ENCODE results near the gene MAP1A.

The MAP1A gene

DNA sequence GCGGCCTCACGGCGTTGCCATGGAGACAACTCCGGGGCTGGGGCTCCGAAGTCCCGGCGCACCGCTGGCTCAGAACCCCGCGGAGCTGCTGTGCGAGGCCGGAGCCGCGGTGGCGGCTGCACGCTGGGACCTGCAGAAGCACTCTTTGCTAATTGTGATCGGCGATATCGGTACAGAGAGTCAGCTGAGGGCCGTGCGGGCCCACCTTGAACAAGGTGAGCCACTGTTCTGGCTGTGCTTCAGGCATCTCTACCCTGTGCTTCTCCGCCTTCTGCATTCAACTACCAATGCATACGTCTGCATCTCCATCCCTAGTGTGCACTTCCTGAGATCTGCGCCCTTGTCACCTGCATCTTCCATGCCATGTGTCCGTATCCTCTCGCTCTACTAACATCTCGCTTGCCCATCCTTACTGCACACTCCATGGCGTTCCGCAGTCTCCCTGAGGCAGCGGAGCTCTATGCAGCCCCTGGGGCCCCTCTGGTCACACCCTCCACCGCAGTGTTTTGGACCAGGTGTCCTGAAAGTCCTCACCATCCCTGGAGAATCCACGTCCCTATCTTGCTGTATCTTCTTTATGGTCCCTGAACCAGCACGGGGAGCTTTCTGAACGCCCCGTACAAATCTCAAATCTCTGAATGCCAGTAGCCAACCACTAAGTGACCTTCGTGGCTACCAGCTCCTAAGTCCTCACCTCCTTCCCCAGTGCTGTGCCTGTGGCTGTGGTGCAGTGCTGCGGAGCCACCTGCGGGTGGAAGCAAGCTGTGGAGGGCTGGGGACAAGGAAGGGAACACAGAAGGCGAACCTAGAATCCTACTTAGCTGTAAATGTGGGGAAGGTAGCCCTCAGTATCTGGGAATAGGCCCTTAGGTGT is 6.2 kb upstream of the MAP1A start:
- DNase-seq: peak; percentile 21

- no peak for DNase-seq
These were observed 3.9 kb upstream of the MAP1A start for GRCh38 chr15:43513550-43513949.

DNA sequence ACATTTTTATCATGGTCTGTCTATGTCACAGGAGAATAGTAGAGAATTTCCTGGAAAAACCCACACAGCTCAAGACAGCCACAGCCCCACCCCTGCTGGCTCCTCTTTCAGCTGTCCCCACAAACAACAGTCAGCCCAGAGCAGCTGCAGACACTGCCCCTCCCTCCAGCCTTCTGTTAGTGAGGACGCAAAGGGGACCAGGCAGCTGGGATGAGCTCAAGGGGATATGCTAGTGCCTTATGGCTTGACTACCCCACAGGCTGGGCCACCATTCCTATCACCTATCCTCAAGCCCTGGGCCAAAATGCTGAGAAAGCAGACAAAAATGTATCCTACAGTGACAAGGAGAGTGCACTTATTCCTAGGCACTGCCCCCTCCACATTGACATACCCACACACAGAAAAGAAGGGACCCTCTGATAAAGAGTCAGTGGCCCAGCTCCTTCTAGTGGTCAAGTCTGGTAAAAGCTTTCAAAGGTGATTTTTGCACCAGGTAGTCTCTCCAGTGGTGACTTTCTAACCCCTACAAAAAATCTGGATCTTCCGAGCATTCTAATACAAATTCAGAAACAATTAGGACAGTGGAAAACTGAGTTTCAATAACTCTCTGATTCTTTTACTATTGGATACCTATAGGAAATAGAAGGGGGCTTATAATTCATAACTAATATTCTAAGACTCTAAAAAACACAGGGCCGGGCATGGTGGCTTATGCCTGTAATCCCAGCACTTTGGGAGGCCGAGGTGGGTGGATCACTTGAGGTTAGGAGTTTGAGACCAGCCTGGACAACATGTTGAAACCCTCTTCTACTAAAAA is 3.0 kb upstream of the MAP1A start:
- DNase-seq: no peak

- no peak for DNase-seq
These were observed 1.7 kb upstream of the MAP1A start for GRCh38 chr15:43515741-43516140.

DNA sequence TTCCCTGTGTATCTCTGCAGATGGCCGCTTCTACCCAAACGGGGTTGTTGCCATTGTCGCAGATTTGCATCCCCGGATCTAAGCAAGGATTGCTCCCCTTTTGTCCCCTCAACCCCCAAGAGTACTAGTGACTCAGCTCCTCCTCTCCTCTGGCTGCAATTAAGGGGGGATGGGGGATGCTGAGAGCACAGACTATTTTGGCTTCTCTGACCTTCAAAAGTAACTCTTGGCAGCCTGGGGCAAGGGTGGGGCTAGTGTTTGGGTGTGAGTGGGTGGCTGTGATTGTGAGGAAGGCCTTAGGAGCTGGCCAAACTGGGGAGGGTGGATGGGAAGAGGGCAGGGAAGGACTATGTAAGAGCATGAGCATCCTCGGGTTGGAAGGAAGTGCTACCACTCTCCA is 1.2 kb upstream of the MAP1A start:
- no peak for DNase-seq

GRCh38 chr15:43516801-43517353 is 531 bp upstream of the MAP1A start:
- no peak for DNase-seq

DNA sequence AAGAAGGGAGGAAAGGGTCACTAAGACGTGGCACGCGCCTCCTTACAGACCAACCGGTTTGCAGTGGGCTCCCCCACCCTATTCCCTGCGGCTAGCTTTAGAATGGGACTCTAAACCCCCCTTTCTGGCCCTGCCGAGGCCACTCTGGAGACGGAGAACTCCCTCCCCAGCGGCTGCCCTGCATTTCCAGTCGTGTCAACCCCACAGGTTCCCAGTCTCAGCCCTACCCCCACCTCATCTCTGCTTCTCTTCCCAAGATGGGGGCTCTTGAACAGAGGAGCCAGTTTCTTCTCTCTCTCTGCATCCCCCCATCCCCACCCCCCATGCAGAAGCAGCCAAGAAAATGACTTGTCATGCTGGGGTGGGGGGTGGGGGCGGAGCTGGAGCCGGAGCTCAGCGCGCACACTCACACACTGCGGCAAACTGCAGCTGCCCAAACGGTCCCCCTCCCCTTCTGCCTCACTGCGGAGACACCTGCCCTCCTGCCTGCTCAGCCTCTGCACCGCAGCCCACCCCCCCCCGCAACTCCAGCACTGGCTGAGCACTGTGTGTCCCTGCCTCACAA is 871 bp downstream of the MAP1A start:
- peak; percentile 67 for DNase-seq

GRCh38 chr15:43519196-43519595 is 1.8 kb downstream of the MAP1A start:
- DNase-seq: no peak

DNA sequence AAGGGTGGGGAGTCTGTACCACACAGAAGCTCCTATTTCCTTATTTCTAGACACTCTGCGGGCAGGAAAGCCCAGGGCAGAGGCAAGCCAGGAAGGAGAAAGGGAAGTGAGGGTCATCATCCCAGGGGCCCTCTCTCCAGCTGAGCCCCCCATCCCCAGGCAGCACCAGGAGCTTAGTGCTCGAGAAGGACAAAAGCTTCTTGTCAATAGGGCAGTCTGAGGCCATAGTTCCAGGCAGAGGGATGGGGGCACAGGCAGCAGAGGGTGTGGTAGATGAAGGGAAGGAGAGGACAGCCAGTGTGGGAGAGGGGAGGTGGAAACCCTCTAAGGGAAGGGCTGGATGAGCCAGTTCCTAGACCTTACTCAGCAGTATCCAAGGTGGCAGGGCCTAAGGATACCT is 2.7 kb downstream of the MAP1A start:
- no peak for DNase-seq

DNA sequence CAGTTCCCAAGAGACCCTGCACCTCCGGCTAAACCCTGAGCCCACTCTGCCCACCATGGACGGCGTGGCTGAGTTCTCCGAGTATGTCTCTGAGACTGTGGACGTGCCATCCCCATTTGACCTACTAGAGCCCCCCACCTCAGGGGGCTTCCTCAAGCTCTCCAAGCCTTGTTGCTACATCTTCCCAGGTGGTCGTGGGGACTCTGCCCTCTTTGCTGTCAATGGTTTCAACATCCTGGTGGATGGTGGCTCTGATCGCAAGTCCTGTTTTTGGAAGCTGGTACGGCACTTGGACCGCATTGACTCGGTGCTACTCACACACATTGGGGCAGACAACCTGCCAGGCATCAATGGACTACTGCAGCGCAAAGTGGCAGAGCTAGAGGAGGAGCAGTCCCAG is 4.0 kb downstream of the MAP1A start:
- no peak for DNase-seq

GRCh38 chr15:43522247-43522646 is 4.8 kb downstream of the MAP1A start:
- DNase-seq: no peak

- no peak for DNase-seq
These were observed 6.2 kb downstream of the MAP1A start for GRCh38 chr15:43523646-43524045.

GRCh38 chr15:43524254-43524845 is 6.9 kb downstream of the MAP1A start:
- no peak for DNase-seq

GRCh38 chr15:43525131-43525530 is 7.7 kb downstream of the MAP1A start:
- DNase-seq: no peak

GRCh38 chr15:43526261-43526930 is 9.0 kb downstream of the MAP1A start:
- DNase-seq: no peak

DNA sequence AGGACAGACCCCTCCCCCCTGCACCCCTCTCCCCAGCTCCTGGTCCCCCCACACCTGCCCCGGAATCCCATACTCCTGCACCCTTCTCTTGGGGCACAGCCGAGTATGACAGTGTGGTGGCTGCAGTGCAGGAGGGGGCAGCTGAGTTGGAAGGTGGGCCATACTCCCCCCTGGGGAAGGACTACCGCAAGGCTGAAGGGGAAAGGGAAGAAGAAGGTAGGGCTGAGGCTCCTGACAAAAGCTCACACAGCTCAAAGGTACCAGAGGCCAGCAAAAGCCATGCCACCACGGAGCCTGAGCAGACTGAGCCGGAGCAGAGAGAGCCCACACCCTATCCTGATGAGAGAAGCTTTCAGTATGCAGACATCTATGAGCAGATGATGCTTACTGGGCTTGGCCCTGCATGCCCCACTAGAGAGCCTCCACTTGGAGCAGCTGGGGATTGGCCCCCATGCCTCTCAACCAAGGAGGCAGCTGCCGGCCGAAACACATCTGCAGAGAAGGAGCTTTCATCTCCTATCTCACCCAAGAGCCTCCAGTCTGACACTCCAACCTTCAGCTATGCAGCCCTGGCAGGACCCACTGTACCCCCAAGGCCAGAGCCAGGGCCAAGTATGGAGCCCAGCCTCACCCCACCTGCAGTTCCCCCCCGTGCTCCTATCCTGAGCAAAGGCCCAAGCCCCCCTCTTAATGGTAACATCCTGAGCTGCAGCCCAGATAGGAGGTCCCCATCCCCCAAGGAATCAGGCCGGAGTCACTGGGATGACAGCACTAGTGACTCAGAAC is 9.8 kb downstream of the MAP1A start:
- no peak for DNase-seq

DNA sequence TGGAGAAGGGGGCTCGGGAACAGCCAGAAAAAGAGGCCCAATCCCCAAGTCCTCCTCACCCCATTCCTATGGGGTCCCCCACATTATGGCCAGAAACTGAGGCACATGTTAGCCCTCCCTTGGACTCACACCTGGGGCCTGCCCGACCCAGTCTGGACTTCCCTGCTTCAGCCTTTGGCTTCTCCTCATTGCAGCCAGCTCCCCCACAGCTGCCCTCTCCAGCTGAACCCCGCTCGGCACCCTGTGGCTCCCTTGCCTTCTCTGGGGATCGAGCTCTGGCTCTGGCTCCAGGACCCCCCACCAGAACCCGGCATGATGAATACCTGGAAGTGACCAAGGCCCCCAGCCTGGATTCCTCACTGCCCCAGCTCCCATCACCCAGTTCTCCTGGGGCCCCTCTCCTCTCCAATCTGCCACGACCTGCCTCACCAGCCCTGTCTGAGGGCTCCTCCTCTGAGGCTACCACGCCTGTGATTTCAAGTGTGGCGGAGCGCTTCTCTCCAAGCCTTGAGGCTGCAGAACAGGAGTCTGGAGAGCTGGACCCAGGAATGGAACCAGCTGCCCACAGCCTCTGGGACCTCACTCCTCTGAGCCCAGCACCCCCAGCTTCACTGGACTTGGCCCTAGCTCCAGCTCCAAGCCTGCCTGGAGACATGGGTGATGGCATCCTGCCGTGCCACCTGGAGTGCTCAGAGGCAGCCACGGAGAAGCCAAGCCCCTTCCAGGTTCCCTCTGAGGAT is 10.6 kb downstream of the MAP1A start:
- DNase-seq: no peak

- DNase-seq: no peak
These were observed 11.2 kb downstream of the MAP1A start for GRCh38 chr15:43528542-43529007.

- DNase-seq: no peak
These were observed 11.7 kb downstream of the MAP1A start for GRCh38 chr15:43529141-43529540.

- no peak for DNase-seq
These were observed 12.4 kb downstream of the MAP1A start for GRCh38 chr15:43529587-43530345.

Measured in NCI-H1105 treated with DMSO at 0.1 percent for 48 hours (cell line).